DOHH2 (cell line): Measurements from ENCODE around the gene SEMA5B.

Source experiments
- CTCF ChIP-seq: fragments of 200-600 bp; sonication (generic); IDR thresholded peaks from one replicate; pipeline ENCODE4 v1.5.1; 2014; ENCODE audit warnings: antibody characterized with exemption, mild to moderate bottlenecking, low read depth, low read length; ENCODE audit not compliant: poor library complexity, severe bottlenecking
- EZH2phosphoT487 ChIP-seq: fragments of 200-600 bp; sonication (generic); IDR thresholded peaks from 2 replicates; pipeline ENCODE4 v1.6.1; 2017; ENCODE audit warnings: borderline replicate concordance, mild to moderate bottlenecking, antibody characterized with exemption, low read length, moderate library complexity, mixed read lengths

GRCh38 chr3:122979211-122979610 is 48.4 kb downstream of the SEMA5B start:
- TF ChIP-seq CTCF = no peak
- no peak for TF ChIP-seq EZH2phosphoT487
